CD4-positive, alpha-beta T cell (primary cell): ENCODE data around the gene OSBPL10. TPM values are rescaled to one million over a fixed set of nuclear protein-coding genes. Genes with fewer than 3 reads are reported as not detected.

Experiments used
- ATAC-seq: fragments of 200-7000 bp; cut with Tn5 transposase; one replicate; pipeline ENCODE4 v1.10.0; 2022; ENCODE audit warnings: mild to moderate bottlenecking; ENCODE audit not compliant: poor library complexity
- CTCF ChIA-PET: fragments of 350-600 bp; sonication (Branson Sonifier 250); formaldehyde crosslinking; loops from one replicate; lab custom pipeline; 2021; ENCODE audit warnings: antibody characterized with exemption, inconsistent platforms; lab: Charles Lee
- POLR2A ChIA-PET: fragments of 350-600 bp; sonication (Branson Sonifier 250); formaldehyde crosslinking; loops from one replicate; lab custom pipeline; 2021; ENCODE audit warnings: antibody characterized with exemption, inconsistent platforms; lab: Charles Lee
- DNase-seq, 14 experiments: peaks; one replicate each; pipeline ENCODE4 v3.0.0-alpha.2; 2013 to 2020; ENCODE audit warnings: mixed read lengths in 2 of 14
- H3K27ac ChIP-seq, 2 donors: one replicate each; pipeline versions ENCODE4 v1.5.1 to v1.7.0; 2013; ENCODE audit warnings: low read length in 2 of 2, low read depth in 1 of 2, mild to moderate bottlenecking in 1 of 2
- H3K27me3 ChIP-seq, 2 experiments: 1 replicate in 1 of 2; 2 replicates in 1 of 2; pipeline versions ENCODE4 v1.6.1 to v1.7.0; 2013; ENCODE audit warnings: low read length in 2 of 2, control low read depth in 1 of 2, mild to moderate bottlenecking in 1 of 2, moderate library complexity in 1 of 2; ENCODE audit not compliant: insufficient read depth in 2 of 2, control insufficient read depth in 1 of 2
- H3K36me3 ChIP-seq: one replicate; pipeline ENCODE4 v1.6.1; 2013; ENCODE audit warnings: low read length, control low read depth; ENCODE audit not compliant: insufficient read depth
- H3K4me1 ChIP-seq: one replicate; pipeline ENCODE4 v1.6.1; 2013; ENCODE audit warnings: low read length, control low read depth; ENCODE audit not compliant: insufficient read depth
- H3K4me3 ChIP-seq: one replicate; pipeline ENCODE4 v1.5.1; 2013; ENCODE audit warnings: mild to moderate bottlenecking, low read length, moderate library complexity
- H3K9me3 ChIP-seq, 2 experiments: 1 replicate in 1 of 2; 2 replicates in 1 of 2; pipeline versions ENCODE4 v1.6.1 to v1.7.0; 2013; ENCODE audit warnings: low read length in 2 of 2, mild to moderate bottlenecking in 2 of 2, control low read depth in 1 of 2, moderate library complexity in 1 of 2; ENCODE audit not compliant: control insufficient read depth in 1 of 2, insufficient read depth in 1 of 2
- H3K27ac Mint-ChIP-seq: one replicate; pipeline ENCODE4 v1.8.0; 2020; ENCODE audit warnings: mixed read lengths
- H3K27me3 Mint-ChIP-seq: one replicate; pipeline ENCODE4 v1.8.0; 2021; ENCODE audit warnings: mixed read lengths
- H3K36me3 Mint-ChIP-seq: one replicate; pipeline ENCODE4 v1.8.0; 2021; ENCODE audit warnings: low read depth, mixed read lengths
- H3K4me1 Mint-ChIP-seq: one replicate; pipeline ENCODE4 v1.8.0; 2021; ENCODE audit warnings: low read depth, mixed read lengths
- H3K4me3 Mint-ChIP-seq: one replicate; pipeline ENCODE4 v1.8.0; 2020; ENCODE audit warnings: mild to moderate bottlenecking, mixed read lengths
- H3K9me3 Mint-ChIP-seq: one replicate; pipeline ENCODE4 v1.8.0; 2020; ENCODE audit warnings: mixed read lengths
- intact Hi-C, 2 experiments: fragments of 100-400 bp; cut with DNase I in 1 of 2; cut with micrococcal nuclease in 1 of 2; formaldehyde crosslinking; loops; one replicate each; pipeline versions ENCODE4 v1.15.1 to v1.9.0; 2023 to 2025; cut with DNase I, micrococcal nuclease
- total RNA-seq, 174 experiments: library from RNA in 2 of 174; stranded (reverse) in 2 of 174; gene quantifications; one replicate each; pipeline ENCODE4 v1.2.3 and lab custom pipeline; 2021 to 2026
- TF ChIP-seq, protein P1 (sequence below): fragments of 200-600 bp; IDR thresholded peaks from one replicate; pipeline ENCODE4 v1.8.0; 2022; ENCODE audit warnings: antibody characterized with exemption, mild to moderate bottlenecking

The OSBPL10 gene
- total RNA-seq, 2 experiments from 2014 or later: not detected

DNA sequence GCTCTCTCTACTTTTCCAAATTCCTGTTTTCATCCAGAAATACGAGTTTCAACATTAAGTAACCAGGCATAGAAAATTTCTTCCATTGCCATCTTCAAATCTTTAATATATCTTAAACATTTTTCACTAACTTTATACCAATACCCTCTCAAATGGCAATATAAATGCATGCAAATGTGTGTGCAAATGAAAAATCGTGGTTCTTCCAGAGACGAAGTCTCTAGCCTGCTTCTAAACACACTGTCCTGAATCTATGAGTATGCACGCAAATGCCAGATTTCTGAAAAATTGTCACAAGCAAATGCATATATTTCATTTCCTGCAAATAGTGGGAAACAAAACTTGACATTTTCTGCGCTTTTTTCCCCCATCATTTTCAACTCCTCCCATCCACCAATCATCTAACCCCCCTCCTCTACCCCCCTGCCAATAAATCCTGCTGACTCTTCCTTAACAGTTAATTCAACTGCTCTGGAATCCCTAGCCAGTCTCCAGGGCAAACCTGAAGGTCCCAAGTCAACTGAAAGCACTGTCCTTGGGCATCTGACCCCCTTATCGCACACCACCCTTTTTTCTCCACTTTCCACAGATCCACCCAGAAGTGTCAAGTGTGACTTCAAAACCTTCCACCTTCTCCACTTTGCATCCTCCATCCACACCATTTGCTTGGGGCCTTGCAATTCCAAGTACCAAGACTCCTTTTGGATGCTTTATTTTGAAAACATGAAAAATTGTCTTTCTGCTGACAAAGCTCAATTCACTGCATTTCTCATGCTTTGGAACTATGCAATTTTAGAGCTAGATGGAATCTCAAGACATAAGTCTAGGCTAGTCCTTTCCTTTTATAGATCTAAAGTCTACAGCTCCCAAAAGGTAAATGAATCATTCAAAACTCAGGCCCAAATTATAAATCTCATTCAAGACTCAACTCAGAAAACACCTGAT is 144.7 kb downstream of the OSBPL10 start:
- DNase-seq (no peak), ATAC-seq (no peak)
- H3K4me3 ChIP-seq: no peak overlapping the region
- TF ChIP-seq, protein P1, sequence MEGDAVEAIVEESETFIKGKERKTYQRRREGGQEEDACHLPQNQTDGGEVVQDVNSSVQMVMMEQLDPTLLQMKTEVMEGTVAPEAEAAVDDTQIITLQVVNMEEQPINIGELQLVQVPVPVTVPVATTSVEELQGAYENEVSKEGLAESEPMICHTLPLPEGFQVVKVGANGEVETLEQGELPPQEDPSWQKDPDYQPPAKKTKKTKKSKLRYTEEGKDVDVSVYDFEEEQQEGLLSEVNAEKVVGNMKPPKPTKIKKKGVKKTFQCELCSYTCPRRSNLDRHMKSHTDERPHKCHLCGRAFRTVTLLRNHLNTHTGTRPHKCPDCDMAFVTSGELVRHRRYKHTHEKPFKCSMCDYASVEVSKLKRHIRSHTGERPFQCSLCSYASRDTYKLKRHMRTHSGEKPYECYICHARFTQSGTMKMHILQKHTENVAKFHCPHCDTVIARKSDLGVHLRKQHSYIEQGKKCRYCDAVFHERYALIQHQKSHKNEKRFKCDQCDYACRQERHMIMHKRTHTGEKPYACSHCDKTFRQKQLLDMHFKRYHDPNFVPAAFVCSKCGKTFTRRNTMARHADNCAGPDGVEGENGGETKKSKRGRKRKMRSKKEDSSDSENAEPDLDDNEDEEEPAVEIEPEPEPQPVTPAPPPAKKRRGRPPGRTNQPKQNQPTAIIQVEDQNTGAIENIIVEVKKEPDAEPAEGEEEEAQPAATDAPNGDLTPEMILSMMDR: no peak
- H3K27me3 ChIP-seq: no peaks in the 10 kb centered on the region
- H3K9me3 ChIP-seq: peaks cover 0 to 4% of the 10 kb centered on the region in 2 experiments
- Mint-ChIP-seq H3K9me3 (no peaks in the 10 kb centered on the region), H3K27me3 (no peaks in the 10 kb centered on the region), H3K36me3 (no peaks in the 10 kb centered on the region), H3K27ac (no peak overlapping the region), H3K4me3 (no peak overlapping the region), H3K4me1 (peaks cover 5% of the 10 kb centered on the region)
- H3K4me1 ChIP-seq: no peaks in the 10 kb centered on the region
- no peaks in the 10 kb centered on the region for H3K36me3 ChIP-seq
- CTCF ChIA-PET: no interaction called here
- no peak overlapping the region for H3K27ac ChIP-seq
- intact Hi-C loops: no loop called here
- POLR2A ChIA-PET: no interaction called here

DNA sequence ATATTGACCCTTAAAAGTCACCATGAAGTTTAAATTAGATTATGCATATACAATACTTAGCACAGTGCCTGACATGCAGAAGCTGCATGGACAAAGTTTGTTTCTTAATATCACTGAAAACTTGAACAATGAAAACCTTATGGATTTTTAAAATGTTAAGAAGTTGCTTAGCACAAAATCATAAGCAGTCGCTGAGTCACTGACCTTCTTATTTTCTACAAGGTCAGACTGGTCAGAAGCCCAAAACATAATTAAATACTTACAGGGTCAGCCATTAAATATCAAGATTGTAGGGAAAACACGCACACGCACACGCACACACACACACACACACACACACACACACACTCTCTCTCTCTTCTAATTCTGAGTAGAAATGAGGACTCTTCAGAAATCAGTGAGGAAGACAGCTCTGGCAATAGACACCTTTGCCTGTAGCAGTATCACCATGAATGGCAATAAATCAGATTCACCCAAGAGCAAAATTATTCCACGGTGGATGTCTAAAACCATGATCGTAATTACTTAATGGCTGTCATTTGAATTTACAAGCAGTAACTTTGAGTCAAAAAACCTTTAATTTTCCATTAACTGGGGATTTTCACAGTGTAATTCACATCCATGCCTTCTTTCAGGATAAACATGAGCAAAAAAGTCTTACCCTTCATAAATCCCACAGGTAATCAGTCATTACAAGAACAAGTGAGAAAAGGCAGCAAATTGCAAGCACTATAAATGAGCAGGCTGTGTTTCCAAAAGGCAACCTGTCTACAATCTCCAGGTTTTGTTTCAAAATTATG is 147.5 kb downstream of the OSBPL10 start:
- H3K9me3 Mint-ChIP-seq: no peaks in the 10 kb centered on the region
- Histone ChIP-seq H3K4me1 (peaks cover 2% of the 10 kb centered on the region), H3K27me3 (no peaks in the 10 kb centered on the region), H3K36me3 (no peaks in the 10 kb centered on the region), H3K27ac (no peak overlapping the region), H3K4me3 (no peak overlapping the region), H3K9me3 (no peaks in the 10 kb centered on the region)
- DNase-seq (no peak), ATAC-seq (no peak)
- no peaks in the 10 kb centered on the region for H3K36me3 Mint-ChIP-seq
- no peak overlapping the region for H3K27ac Mint-ChIP-seq
- TF ChIP-seq, protein P1: no peak
- no peaks in the 10 kb centered on the region for H3K27me3 Mint-ChIP-seq
- CTCF ChIA-PET: no interaction called here
- intact Hi-C loops: no loop called here
- peaks cover 20% of the 10 kb centered on the region for H3K4me1 Mint-ChIP-seq
- POLR2A ChIA-PET: no interaction called here
- H3K4me3 Mint-ChIP-seq: no peak overlapping the region

DNA sequence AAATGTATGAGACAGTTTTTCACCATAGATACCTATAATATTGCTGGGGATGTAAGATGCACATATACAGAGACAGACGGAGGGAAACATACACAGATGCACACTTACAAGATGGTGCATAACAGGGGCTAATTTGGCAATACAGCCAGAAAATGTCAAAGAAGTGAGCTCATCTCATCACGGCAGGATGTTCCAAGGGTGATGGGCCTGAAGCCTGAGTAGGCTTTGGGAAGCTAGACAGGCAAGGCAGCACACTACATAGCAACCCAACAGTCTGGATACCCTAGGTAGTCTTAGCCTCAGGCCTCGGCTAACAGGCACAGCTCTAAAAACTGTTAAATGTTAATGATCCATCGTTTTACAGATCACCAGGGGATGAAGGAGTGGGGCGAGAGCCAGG is 148.5 kb downstream of the OSBPL10 start:
- intact Hi-C loops: no loop called here
- Histone ChIP-seq H3K9me3 (no peaks in the 10 kb centered on the region), H3K27ac (no peak overlapping the region), H3K36me3 (no peaks in the 10 kb centered on the region), H3K4me3 (no peak overlapping the region), H3K4me1 (peaks cover 2% of the 10 kb centered on the region), H3K27me3 (no peaks in the 10 kb centered on the region)
- H3K4me1 Mint-ChIP-seq: peaks cover 20% of the 10 kb centered on the region
- no peaks in the 10 kb centered on the region for H3K36me3 Mint-ChIP-seq
- ATAC-seq (no peak), DNase-seq (no peak)
- no peaks in the 10 kb centered on the region for H3K27me3 Mint-ChIP-seq
- ChIA-PET POLR2A (no interaction called here), CTCF (no interaction called here)
- TF ChIP-seq, protein P1: no peak
- H3K9me3 Mint-ChIP-seq: no peaks in the 10 kb centered on the region
- no peak overlapping the region for H3K27ac Mint-ChIP-seq
- H3K4me3 Mint-ChIP-seq: no peak overlapping the region
